ENCODE results near the gene PTPA.
"Not testable (repeated sequence)": the region's sequence is repeated elsewhere in the genome, so short reads cannot be mapped to it uniquely, and the experiment has no call there.

PTPA gene

GRCh38 chr9:129111528-129112151, 425 bp downstream of the PTPA start:
- peaks cover 48% of the 10 kb centered on the region for H3K79me2 ChIP-seq (ENCODE audit: low read length)

GRCh38 chr9:129112526-129112925, 1.3 kb downstream of the PTPA start:
- Histone ChIP-seq H3K79me2 (ENCODE audit: low read length) (peaks cover 54% of the 10 kb centered on the region), H3K4me3 (ENCODE audit: low read length) (peak overlapping the region; percentile 92), H4K20me1 (ENCODE audit: insufficient read depth, low read length) (peaks cover 16% of the 10 kb centered on the region; the same call in 1 of the 2 replicates), H3K9ac (ENCODE audit: low read length) (peak overlapping the region; percentile 91), H3K4me1 (ENCODE audit: low read length) (peaks cover 20% of the 10 kb centered on the region), H3K4me2 (ENCODE audit: low read length) (peak overlapping the region; percentile 74)
- not testable (repeated sequence) for H3K9me3 ChIP-seq (ENCODE audit: insufficient read depth, low read length); H3K36me3 ChIP-seq (replicated peaks; ENCODE audit: low read depth, low read length); H3K27ac ChIP-seq (ENCODE audit: low read length); H2AFZ ChIP-seq (ENCODE audit: low read depth, low read length); H3K27me3 ChIP-seq (ENCODE audit: low read depth, low read length)

More at GRCh38 chr9:129111528-129112151, 425 bp downstream of the PTPA start:
- Histone ChIP-seq H3K9me3 (ENCODE audit: insufficient read depth, low read length) (no peaks in the 10 kb centered on the region), H3K4me3 (ENCODE audit: low read length) (peak overlapping the region; percentile 92), H3K9ac (ENCODE audit: low read length) (peak overlapping the region; percentile 91), H2AFZ (ENCODE audit: low read depth, low read length) (peak overlapping the region; percentile 78), H3K36me3 (replicated peaks; ENCODE audit: low read depth, low read length) (no peaks in the 10 kb centered on the region), H3K27ac (ENCODE audit: low read length) (peak overlapping the region; percentile 65), H3K4me1 (ENCODE audit: low read length) (peaks cover 20% of the 10 kb centered on the region), H3K4me2 (ENCODE audit: low read length) (peak overlapping the region; percentile 74), H3K27me3 (ENCODE audit: low read depth, low read length) (no peaks in the 10 kb centered on the region; the same call in none of the 2 replicates), H4K20me1 (ENCODE audit: insufficient read depth, low read length) (peaks cover 16% of the 10 kb centered on the region; the same call in 1 of the 2 replicates)
- TF ChIP-seq CTCF (IDR thresholded peaks at IDR 0.05; ENCODE audit: low read depth, low read length) (no peak), EZH2phosphoT487 (IDR thresholded peaks at IDR 0.05; ENCODE audit: low read depth) (no peak)

- Histone ChIP-seq H3K4me2 (ENCODE audit: low read length) (peak overlapping the region; percentile 64), H3K9ac (ENCODE audit: low read length) (no peak overlapping the region), H3K27ac (ENCODE audit: low read length) (peak overlapping the region; percentile 39; the same call in 1 of the 2 replicates), H4K20me1 (ENCODE audit: insufficient read depth, low read length) (peaks cover 16% of the 10 kb centered on the region; the same call in 1 of the 2 replicates), H3K4me3 (ENCODE audit: low read length) (peak overlapping the region; percentile 23), H3K79me2 (ENCODE audit: low read length) (peaks cover 63% of the 10 kb centered on the region), H3K4me1 (ENCODE audit: low read length) (peaks cover 20% of the 10 kb centered on the region), H2AFZ (ENCODE audit: low read depth, low read length) (no peak overlapping the region), H3K36me3 (replicated peaks; ENCODE audit: low read depth, low read length) (no peaks in the 10 kb centered on the region), H3K27me3 (ENCODE audit: low read depth, low read length) (no peaks in the 10 kb centered on the region), H3K9me3 (ENCODE audit: insufficient read depth, low read length) (no peaks in the 10 kb centered on the region)
- TF ChIP-seq CTCF (IDR thresholded peaks at IDR 0.05; ENCODE audit: low read depth, low read length) (no peak), EZH2phosphoT487 (IDR thresholded peaks at IDR 0.05; ENCODE audit: low read depth) (no peak)
Measured at GRCh38 chr9:129113645-129114304, 2.6 kb downstream of the PTPA start.

GRCh38 chr9:129118799-129119198, 7.6 kb downstream of the PTPA start:
- H3K9ac ChIP-seq (ENCODE audit: low read length): no peak overlapping the region
- H3K27ac ChIP-seq (ENCODE audit: low read length): no peak overlapping the region
- no peak for TF ChIP-seq CTCF (IDR thresholded peaks at IDR 0.05; ENCODE audit: low read depth, low read length)
- H3K9me3 ChIP-seq (ENCODE audit: insufficient read depth, low read length): no peaks in the 10 kb centered on the region
- peaks cover 44% of the 10 kb centered on the region for H3K79me2 ChIP-seq (ENCODE audit: low read length)
- no peak overlapping the region for H2AFZ ChIP-seq (ENCODE audit: low read depth, low read length)
- peaks cover 16% of the 10 kb centered on the region for H3K36me3 ChIP-seq (replicated peaks; ENCODE audit: low read depth, low read length)
- no peak overlapping the region for H3K4me2 ChIP-seq (ENCODE audit: low read length)
- H3K27me3 ChIP-seq (ENCODE audit: low read depth, low read length): no peaks in the 10 kb centered on the region
- peaks cover 9% of the 10 kb centered on the region for H3K4me1 ChIP-seq (ENCODE audit: low read length)
- peaks cover 17% of the 10 kb centered on the region for H4K20me1 ChIP-seq (ENCODE audit: insufficient read depth, low read length)
- H3K4me3 ChIP-seq (ENCODE audit: low read length): no peak overlapping the region
